GM19324 (cell line): Measurements from ENCODE around the gene ZNF664.

Experiments used
- ATAC-seq: cut with Tn5 transposase; IDR thresholded peaks from one replicate; pipeline ENCODE4 v1.9.1; 2021; ENCODE audit warnings: mild to moderate bottlenecking, moderate library complexity; ENCODE audit not compliant: unreplicated experiment, low FRiP score

ZNF664 gene

GRCh38 chr12:123957196-123957595 is 15.8 kb upstream of the ZNF664 start:
- ATAC-seq = no peak

DNA sequence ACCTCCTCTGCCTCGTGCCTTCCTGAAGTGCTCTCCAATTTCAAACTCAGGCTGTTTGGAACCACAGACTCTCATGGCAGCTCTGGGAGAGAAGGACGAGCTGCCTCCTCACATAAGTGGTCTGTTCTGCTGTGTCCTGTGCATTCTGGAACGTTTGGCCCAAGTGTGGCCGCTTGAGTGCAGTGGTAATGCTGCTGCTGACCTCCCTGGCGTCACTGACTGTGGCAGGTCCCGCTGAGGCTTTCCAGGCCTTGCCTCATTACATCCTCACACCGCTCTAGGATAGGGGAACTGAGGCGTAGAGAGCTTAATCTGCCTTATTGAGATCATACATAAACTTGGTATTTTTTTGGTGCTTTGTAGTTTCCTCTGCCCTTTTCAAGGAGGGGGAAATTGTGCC is 14.6 kb upstream of the ZNF664 start:
- ATAC-seq = no peak

GRCh38 chr12:123958876-123959275 is 14.1 kb upstream of the ZNF664 start:
- no peak for ATAC-seq

- no peak for ATAC-seq
Measured at GRCh38 chr12:123960029-123960735, 12.8 kb upstream of the ZNF664 start.

DNA sequence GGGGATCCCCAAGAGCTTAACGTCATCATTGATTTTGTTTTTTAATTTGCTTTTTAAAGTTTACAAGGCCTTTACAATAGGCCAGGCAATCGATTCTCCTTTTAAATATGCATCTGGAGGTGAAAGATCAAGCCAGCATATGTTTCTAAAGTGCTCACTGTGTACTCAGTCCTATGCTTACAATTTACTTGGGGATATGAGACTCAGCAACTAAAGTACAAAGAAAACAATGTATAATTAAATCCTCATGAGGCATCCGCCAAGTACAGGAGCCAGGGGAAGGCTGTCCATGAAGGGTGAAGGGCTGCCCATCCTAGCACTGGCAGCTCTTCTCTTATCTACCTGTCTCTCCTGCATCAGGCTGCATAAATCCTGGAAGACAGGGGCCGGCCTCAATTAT is 12.2 kb upstream of the ZNF664 start:
- no peak for ATAC-seq

DNA sequence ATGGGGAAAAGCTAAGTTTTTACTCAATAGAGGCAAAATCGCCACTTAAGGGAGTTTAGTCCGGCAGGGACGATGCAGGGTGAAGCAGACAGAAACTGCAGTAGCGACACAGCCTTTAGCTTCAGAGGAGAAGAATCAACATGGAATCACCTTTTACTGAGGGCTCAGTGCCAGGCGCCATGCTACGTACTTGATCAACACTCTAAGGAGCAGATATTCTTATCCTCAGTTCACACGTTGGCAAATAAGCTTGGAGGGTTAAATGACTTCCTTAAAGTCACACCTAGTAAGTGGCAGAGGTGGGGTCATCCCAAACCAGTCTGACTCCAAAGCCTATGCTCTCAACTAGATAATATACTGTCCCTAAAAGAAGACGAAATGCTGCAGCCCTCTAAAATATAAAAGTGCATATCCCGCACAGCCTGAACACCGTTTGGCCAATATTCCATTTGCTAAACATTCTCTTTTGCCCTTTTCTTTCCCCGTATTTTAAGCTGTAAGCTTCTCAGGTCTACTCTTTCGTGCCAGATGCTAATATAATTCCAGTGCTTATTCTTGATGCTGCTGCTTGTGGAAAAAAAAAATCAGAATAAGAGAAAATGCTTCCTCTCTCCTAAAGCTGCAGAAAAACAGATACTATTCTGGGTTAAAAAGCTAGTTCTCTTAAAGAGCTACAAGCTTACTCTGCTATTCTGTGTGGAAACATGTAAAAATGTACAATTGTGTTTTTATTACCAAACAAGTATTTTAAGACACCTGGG is 11.2 kb upstream of the ZNF664 start:
- no peak for ATAC-seq

DNA sequence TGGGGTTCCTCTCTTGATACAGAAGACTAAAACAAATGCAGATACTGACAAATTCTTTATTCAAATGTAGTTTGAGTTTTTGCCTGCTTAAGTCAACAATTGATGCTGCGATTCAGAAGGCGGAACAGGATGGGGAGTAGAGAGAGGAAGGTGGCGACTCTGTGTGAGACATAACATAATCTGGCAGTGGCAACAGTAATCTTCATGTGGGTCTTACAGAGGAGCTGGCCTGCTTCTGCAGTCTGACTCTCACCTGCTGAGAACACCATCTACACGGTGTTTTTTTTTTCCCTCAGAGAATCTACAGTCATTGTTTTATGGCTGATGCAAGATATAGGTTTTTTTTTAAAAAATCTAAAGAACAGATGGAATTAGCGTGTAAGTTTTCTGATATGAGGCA is 10.5 kb upstream of the ZNF664 start:
- no peak for ATAC-seq

GRCh38 chr12:123963821-123964220 is 9.2 kb upstream of the ZNF664 start:
- ATAC-seq = no peak

- no peak for ATAC-seq
Measured at GRCh38 chr12:123965382-123965781, 7.6 kb upstream of the ZNF664 start.

DNA sequence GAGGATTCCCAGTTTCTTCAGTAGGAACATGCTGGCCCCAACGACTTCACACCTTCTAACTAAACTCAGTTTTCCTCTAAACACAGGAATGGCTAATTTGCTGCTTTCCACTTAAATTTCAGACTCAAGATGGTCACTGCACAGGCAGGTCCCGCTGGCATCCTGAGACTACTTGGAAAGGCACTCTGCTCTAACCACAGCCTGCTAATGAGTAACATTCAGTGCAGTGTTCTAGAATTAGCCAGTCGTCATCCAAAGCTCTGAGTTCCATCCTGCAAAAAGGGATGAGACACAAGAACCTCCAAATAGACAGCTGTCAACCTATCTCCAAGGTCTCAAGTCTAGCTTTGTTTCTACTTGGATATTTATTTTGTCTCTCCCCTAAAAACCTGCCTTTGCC is 6.4 kb upstream of the ZNF664 start:
- ATAC-seq = no peak

DNA sequence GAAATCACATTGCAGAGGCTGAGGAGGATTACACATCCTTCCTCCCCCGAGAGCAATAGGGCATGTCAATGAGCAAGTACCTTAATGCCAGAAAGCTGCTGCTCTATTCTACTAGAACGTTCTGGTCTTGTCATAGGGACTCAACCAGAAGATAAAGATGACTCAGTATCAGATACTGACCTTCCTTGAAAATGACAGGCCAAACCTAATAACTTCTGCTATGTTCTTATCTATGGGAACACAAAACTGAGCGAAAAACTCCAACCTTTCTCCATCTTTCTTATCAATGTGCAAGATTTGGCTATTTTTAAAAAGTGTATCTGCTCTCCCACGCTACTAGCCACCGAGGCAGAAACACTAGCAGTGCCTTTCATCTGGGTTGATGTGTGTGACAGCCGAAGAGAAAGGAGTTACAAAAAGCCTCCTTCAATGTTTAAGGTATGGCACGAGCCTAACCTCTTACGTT is 5.9 kb upstream of the ZNF664 start:
- ATAC-seq = no peak

- ATAC-seq = no peak
Measured at GRCh38 chr12:123971449-123971769, 1.6 kb upstream of the ZNF664 start.

DNA sequence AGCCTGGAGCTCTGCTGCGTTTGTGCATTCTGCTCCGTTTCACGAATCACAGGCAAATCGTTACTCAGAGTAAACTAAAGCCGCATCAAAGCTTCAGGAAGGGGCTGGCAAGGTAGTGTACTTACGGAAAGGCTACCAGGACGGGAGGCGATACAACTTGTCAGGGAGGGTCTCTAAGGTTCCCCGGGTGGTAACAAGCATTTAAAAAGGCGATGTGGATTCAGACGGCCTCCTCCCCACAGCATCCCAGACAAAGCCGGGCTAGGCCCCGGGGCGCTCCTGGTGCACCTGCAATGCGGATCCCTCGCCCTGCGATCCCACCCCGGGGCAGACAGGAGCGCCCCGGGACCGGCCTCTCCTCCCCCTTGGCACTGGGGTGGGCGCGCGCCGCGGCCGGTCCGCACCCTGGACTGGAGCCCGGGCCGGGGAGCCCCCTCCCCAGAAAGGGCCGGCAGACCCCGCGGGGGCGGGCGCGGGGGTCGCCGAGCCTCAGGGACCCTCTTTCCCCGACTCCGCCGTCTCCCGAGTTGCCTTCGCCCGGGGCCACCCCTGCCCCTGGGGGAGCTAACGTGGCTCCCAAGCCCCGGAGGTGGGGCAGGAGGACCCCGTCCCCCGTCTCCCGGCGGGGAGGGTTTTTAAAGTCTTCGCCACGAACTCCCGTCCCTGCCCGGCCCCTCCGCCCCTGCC is 1.1 kb upstream of the ZNF664 start:
- peak; percentile 14 for ATAC-seq

- ATAC-seq = peak; percentile 0
Measured at GRCh38 chr12:123973552-123974341, 732 bp downstream of the ZNF664 start.

GRCh38 chr12:123976227-123976826 is 3.3 kb downstream of the ZNF664 start:
- no peak for ATAC-seq

GRCh38 chr12:123979566-123979965 is 6.6 kb downstream of the ZNF664 start:
- ATAC-seq = no peak

DNA sequence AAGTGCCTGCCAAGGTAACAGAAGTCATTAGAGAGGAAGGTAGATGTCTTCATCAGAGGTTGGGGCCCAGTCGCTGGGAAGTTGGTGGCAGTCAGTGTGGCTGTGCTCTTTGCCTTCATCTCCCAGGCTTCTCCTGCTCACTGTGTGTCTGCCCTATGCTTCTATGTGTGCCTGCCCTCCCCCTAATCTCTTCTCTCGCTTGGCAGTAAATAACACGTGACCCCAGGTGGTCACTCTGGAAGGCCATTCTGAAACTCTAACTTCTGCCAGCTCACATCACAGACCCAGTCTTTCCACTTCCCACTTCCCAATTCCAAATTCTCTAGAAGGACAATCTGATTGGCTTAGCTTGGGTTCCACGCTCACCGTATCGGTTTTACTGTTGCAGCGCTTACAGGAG is 9.3 kb downstream of the ZNF664 start:
- no peak for ATAC-seq

- ATAC-seq = no peak
Measured at GRCh38 chr12:123983822-123984485, 10.9 kb downstream of the ZNF664 start.

- no peak for ATAC-seq
Measured at GRCh38 chr12:123984903-123985302, 11.9 kb downstream of the ZNF664 start.
